Smooth muscle cell (in vitro differentiated cells): ENCODE results near the gene IL17B. TPM values are rescaled to one million over a fixed set of nuclear protein-coding genes. Genes with fewer than 3 reads are reported as not detected.
"Not testable (repeated sequence)": the region's sequence is repeated elsewhere in the genome, so short reads cannot be mapped to it uniquely, and the experiment has no call there.

Experiments
- DNase-seq: peaks from one replicate; lab custom pipeline; 2025; ENCODE audit not compliant: unreplicated experiment; lab: John Stamatoyannopoulos, UW
- H2AFZ ChIP-seq: fragments of 200-600 bp; sonication (generic); 2 replicates; pipeline ENCODE4 v1.6.0; 2016; ENCODE audit warnings: antibody characterized with exemption, low read depth, mild to moderate bottlenecking
- H3F3A ChIP-seq: fragments of 200-600 bp; sonication (generic); 2 replicates; pipeline ENCODE4 v1.6.0; 2017; ENCODE audit warnings: antibody characterized with exemption, low read depth
- H3K27ac ChIP-seq: fragments of 200-600 bp; sonication (generic); 2 replicates; pipeline ENCODE4 v1.5.1; 2016; ENCODE audit warnings: low read depth, mild to moderate bottlenecking
- H3K27me3 ChIP-seq: fragments of 200-600 bp; sonication (generic); 2 replicates; pipeline ENCODE4 v1.6.1; 2016; ENCODE audit warnings: low read depth, mild to moderate bottlenecking
- H3K36me3 ChIP-seq: fragments of 200-600 bp; sonication (generic); 2 replicates; pipeline ENCODE4 v1.5.1; 2016; ENCODE audit warnings: low read depth
- H3K4me1 ChIP-seq: fragments of 200-600 bp; sonication (generic); 2 replicates; pipeline ENCODE4 v1.5.1; 2016; ENCODE audit warnings: low read depth
- H3K4me2 ChIP-seq: fragments of 200-600 bp; sonication (generic); 2 replicates; pipeline ENCODE4 v1.6.0; 2016; ENCODE audit warnings: mild to moderate bottlenecking
- H3K4me3 ChIP-seq: fragments of 200-600 bp; sonication (generic); 2 replicates; pipeline ENCODE4 v1.5.1; 2016; ENCODE audit warnings: mild to moderate bottlenecking
- H3K79me2 ChIP-seq: fragments of 200-600 bp; sonication (generic); 2 replicates; pipeline ENCODE4 v1.6.0; 2016; ENCODE audit warnings: low read depth, mild to moderate bottlenecking
- H3K9ac ChIP-seq: fragments of 200-600 bp; sonication (generic); 2 replicates; pipeline ENCODE4 v1.6.0; 2016; ENCODE audit warnings: low read depth
- H3K9me3 ChIP-seq: fragments of 200-600 bp; sonication (generic); replicated peaks from 2 replicates; pipeline ENCODE4 v1.5.1; 2016; ENCODE audit warnings: low read depth
- H4K20me1 ChIP-seq: fragments of 200-600 bp; sonication (generic); 2 replicates; pipeline ENCODE4 v1.6.0; 2016; ENCODE audit warnings: low read depth
- WGBS: methylation state at CpG from one replicate; pipeline ENCODE4 v1.1.7; 2016; ENCODE audit warnings: low lambda C conversion rate; 5-methylcytosine and 5-hydroxymethylcytosine counted together
- polyA plus RNA-seq: library from polyadenylated mRNA; unstranded; fragments of >200 nt; fragmentation: Nextera tagmentation; extraction: Ambion mirVana; gene quantifications from 2 replicates; pipeline ENCODE4 v1.2.1, GENCODE V29; 2016
- total RNA-seq: library from RNA; depleted of rRNA; stranded (reverse); fragments of >200 nt; gene quantifications from 2 replicates; pipeline ENCODE4 v1.2.3, GENCODE V29; 2014
- TF ChIP-seq, protein P1 (sequence below): fragments of 200-600 bp; sonication (generic); IDR thresholded peaks from 2 replicates; pipeline ENCODE4 v1.5.1; 2017; ENCODE audit warnings: borderline replicate concordance, mild to moderate bottlenecking, antibody characterized with exemption; ENCODE audit not compliant: insufficient read depth, poor library complexity, severe bottlenecking

IL17B gene
- total and polyA plus RNA-seq, 2 experiments from 2014 or later: 10.4 to 12.0 TPM

DNA sequence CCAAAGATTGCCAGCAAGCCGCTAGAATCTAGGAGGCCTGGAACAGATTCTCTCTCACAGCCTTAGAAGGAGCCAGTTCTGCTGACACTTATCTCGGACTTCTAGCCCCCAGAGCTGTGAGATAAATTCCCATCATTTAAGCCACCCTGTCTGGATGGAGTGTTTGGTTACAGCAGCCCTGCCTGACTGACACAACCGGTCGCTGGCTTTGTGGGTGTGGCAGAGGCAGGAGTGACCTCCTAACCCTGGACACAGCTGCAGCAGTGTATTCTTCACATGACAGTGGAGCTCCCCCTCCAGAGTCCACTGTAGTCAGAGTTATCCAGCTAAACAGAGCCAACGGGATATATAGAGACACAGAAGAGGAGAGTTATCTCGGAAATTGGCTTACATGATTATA, 21.2 kb upstream of the IL17B start:
- Histone ChIP-seq H3K4me2 (peak overlapping the region; percentile 20), H3K27me3 (no peaks in the 10 kb centered on the region), H3K79me2 (no peaks in the 10 kb centered on the region), H3K9ac (no peak overlapping the region), H3K36me3 (no peaks in the 10 kb centered on the region), H3K4me3 (no peak overlapping the region), H3K4me1 (peaks cover 20% of the 10 kb centered on the region), H2AFZ (peak overlapping the region; percentile 47), H3K9me3 (no peaks in the 10 kb centered on the region), H3F3A (peaks cover 36% of the 10 kb centered on the region), H3K27ac (peak overlapping the region; percentile 91), H4K20me1 (no peaks in the 10 kb centered on the region)
- 19% methylated on average over 6 of the region's 6 CpGs for WGBS
- TF ChIP-seq, protein P1, sequence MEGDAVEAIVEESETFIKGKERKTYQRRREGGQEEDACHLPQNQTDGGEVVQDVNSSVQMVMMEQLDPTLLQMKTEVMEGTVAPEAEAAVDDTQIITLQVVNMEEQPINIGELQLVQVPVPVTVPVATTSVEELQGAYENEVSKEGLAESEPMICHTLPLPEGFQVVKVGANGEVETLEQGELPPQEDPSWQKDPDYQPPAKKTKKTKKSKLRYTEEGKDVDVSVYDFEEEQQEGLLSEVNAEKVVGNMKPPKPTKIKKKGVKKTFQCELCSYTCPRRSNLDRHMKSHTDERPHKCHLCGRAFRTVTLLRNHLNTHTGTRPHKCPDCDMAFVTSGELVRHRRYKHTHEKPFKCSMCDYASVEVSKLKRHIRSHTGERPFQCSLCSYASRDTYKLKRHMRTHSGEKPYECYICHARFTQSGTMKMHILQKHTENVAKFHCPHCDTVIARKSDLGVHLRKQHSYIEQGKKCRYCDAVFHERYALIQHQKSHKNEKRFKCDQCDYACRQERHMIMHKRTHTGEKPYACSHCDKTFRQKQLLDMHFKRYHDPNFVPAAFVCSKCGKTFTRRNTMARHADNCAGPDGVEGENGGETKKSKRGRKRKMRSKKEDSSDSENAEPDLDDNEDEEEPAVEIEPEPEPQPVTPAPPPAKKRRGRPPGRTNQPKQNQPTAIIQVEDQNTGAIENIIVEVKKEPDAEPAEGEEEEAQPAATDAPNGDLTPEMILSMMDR: no peak
- DNase-seq: no peak

DNA sequence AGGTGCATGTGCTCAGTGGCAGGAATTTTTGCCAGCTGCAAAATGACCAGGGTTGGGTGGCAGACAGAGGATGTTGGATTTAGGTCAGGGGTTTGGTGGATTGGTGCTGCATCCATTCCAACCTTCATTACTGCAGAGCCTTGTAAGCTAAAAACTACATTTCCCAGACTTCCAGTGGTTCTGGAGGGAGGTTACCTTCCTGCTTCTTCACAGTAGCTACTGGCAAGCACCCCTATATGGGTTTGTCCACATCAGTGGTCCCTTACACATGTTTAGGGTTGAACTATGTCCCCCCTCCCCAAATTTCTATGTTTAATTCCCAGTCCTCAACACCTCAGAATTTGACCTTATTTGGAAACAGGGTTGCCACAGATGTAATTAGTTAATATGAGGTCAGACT, 20.7 kb upstream of the IL17B start:
- no peak for DNase-seq
- H3K9ac ChIP-seq: no peak overlapping the region
- H3K79me2 ChIP-seq: no peaks in the 10 kb centered on the region
- no peaks in the 10 kb centered on the region for H3K36me3 ChIP-seq
- peak overlapping the region; percentile 91 for H3K27ac ChIP-seq
- no peaks in the 10 kb centered on the region for H4K20me1 ChIP-seq
- TF ChIP-seq, protein P1: no peak
- peak overlapping the region; percentile 47 for H2AFZ ChIP-seq
- no peak overlapping the region for H3K4me3 ChIP-seq
- no peaks in the 10 kb centered on the region for H3K9me3 ChIP-seq
- peaks cover 31% of the 10 kb centered on the region for H3F3A ChIP-seq
- H3K4me2 ChIP-seq: peak overlapping the region; percentile 20
- no peaks in the 10 kb centered on the region for H3K27me3 ChIP-seq
- H3K4me1 ChIP-seq: peaks cover 15% of the 10 kb centered on the region

DNA sequence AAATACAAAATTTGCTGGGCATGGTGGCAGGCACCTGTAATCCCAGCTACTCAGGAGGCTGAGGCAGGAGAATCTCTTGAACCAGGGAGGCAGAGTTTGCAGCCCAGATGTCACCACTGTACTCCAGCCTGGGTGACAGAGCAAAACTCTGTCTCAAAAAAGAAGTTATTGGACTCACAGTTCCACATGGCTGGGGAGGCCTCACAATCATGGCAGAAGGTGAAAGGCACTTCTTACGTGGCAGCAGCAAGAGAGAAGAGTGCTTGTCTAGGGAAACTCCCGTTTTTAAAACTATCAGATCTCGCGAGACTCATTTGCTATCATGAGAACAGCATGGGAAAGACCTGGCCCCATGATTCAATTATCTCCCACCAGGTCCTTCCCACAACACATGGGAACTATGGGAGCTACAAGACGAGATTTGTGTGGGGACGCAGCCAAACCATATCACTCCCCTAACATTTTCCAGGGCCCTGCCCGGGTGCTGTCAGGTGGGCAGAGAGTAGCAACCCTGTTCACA, 19.7 kb upstream of the IL17B start:
- not testable (repeated sequence) for H3K9me3 ChIP-seq, H3K4me2 ChIP-seq, H3K4me3 ChIP-seq, H3K27me3 ChIP-seq, DNase-seq, H2AFZ ChIP-seq, H4K20me1 ChIP-seq, H3K79me2 ChIP-seq, H3K36me3 ChIP-seq
- peaks cover 29% of the 10 kb centered on the region for H3F3A ChIP-seq
- peak overlapping the region; percentile 30 for H3K9ac ChIP-seq
- WGBS: 90% methylated on average over 7 of the region's 7 CpGs
- peaks cover 15% of the 10 kb centered on the region for H3K4me1 ChIP-seq
- peak overlapping the region; percentile 91 for H3K27ac ChIP-seq

DNA sequence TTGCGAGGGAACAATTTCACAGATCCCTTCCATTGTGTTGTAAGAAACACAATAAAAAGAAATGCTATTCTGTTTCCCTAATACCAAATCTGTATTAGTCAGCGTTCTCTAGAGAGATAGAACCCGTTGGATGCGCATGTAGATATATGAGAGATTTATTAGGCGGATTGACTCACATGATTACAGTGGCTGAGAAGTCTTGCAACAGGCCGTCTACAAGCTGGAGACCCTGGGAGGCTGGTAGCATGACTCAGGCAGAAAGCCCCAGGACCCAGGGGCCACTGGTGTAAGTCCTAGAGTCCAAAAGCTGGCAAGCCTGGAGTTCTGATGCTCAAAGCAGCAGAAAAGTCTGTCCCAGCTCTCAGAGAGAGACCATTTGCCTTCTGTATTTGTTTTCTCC, 18.4 kb upstream of the IL17B start:
- Histone ChIP-seq H4K20me1 (no peaks in the 10 kb centered on the region), H3K79me2 (no peaks in the 10 kb centered on the region), H3K9ac (peak overlapping the region; percentile 30), H3K36me3 (no peaks in the 10 kb centered on the region), H3F3A (peaks cover 20% of the 10 kb centered on the region), H3K4me2 (peak overlapping the region; percentile 53), H3K4me1 (peaks cover 10% of the 10 kb centered on the region), H3K27ac (peak overlapping the region; percentile 91), H3K9me3 (no peaks in the 10 kb centered on the region), H3K4me3 (no peak overlapping the region), H2AFZ (no peak overlapping the region), H3K27me3 (no peaks in the 10 kb centered on the region)
- 11% methylated on average over 6 of the region's 6 CpGs for WGBS
- no peak for DNase-seq
- TF ChIP-seq, protein P1: no peak

- not testable (repeated sequence) for H3K4me2 ChIP-seq, H3K27ac ChIP-seq, H3K79me2 ChIP-seq, H3K4me3 ChIP-seq, H3K4me1 ChIP-seq, H3K36me3 ChIP-seq, H3K27me3 ChIP-seq, H2AFZ ChIP-seq, H4K20me1 ChIP-seq, DNase-seq, H3F3A ChIP-seq, H3K9me3 ChIP-seq, H3K9ac ChIP-seq
Measured at GRCh38 chr5:149394996-149395395, 15.9 kb upstream of the IL17B start.
